Activated gamma-delta T cell (primary cell): Measurements from ENCODE around the gene NBEAL2.
A peak's percentile ranks its signal among the peaks of the same experiment; 100 is the strongest.

Experiments used
- DNase-seq: peaks from one replicate; lab custom pipeline; 2025; lab: John Stamatoyannopoulos, UW

Gene NBEAL2

GRCh38 chr3:46944191-46944590, 35.3 kb upstream of the NBEAL2 start:
- DNase-seq: no peak

- no peak for DNase-seq
Measured at GRCh38 chr3:46946416-46946815, 33.0 kb upstream of the NBEAL2 start.

GRCh38 chr3:46946856-46947545, 32.5 kb upstream of the NBEAL2 start:
- DNase-seq: peak; percentile 69

GRCh38 chr3:46947546-46947901, 31.9 kb upstream of the NBEAL2 start:
- DNase-seq: no peak

- DNase-seq: no peak
Measured at GRCh38 chr3:46947981-46948791, 31.3 kb upstream of the NBEAL2 start.

GRCh38 chr3:46948830-46949671, 30.4 kb upstream of the NBEAL2 start:
- DNase-seq: no peak

GRCh38 chr3:46950177-46950576, 29.3 kb upstream of the NBEAL2 start:
- no peak for DNase-seq

GRCh38 chr3:46950650-46951241, 28.7 kb upstream of the NBEAL2 start:
- no peak for DNase-seq

- no peak for DNase-seq
Measured at GRCh38 chr3:46952813-46953212, 26.7 kb upstream of the NBEAL2 start.

GRCh38 chr3:46953234-46954010, 26.0 kb upstream of the NBEAL2 start:
- DNase-seq: no peak

GRCh38 chr3:46954178-46954577, 25.3 kb upstream of the NBEAL2 start:
- DNase-seq: no peak

GRCh38 chr3:46955157-46955556, 24.3 kb upstream of the NBEAL2 start:
- no peak for DNase-seq

GRCh38 chr3:46955801-46956259, 23.6 kb upstream of the NBEAL2 start:
- no peak for DNase-seq

- no peak for DNase-seq
Measured at GRCh38 chr3:46957092-46957820, 22.2 kb upstream of the NBEAL2 start.

GRCh38 chr3:46958467-46959160, 20.9 kb upstream of the NBEAL2 start:
- DNase-seq: no peak

- no peak for DNase-seq
Measured at GRCh38 chr3:46959161-46959511, 20.3 kb upstream of the NBEAL2 start.

GRCh38 chr3:46960081-46960701, 19.3 kb upstream of the NBEAL2 start:
- no peak for DNase-seq

GRCh38 chr3:46960835-46961234, 18.6 kb upstream of the NBEAL2 start:
- DNase-seq: no peak

GRCh38 chr3:46962427-46962826, 17.0 kb upstream of the NBEAL2 start:
- no peak for DNase-seq

GRCh38 chr3:46962990-46963389, 16.5 kb upstream of the NBEAL2 start:
- no peak for DNase-seq
